ENCODE measurements around the gene CALD1.

DNA sequence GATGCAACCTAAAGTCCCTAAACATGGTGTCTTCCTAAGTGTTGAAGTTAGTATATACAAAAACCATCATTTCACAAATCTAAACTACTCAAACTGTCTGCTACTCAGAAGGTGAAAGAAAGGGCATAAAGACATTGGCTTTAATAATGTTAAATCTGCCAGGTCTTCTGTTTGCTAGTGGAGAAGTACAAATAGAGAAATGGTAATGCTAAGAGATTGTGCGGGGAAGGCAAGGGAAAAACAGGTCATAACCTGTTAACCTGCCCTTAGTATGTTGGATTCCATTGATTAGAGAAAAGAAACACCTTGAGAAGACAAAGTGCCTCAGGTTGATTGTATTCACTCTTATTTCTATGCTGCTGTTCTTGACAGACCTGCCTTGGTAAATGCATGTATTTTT is 80.3 kb downstream of the CALD1 start:
- TF ChIP-seq, protein P1, sequence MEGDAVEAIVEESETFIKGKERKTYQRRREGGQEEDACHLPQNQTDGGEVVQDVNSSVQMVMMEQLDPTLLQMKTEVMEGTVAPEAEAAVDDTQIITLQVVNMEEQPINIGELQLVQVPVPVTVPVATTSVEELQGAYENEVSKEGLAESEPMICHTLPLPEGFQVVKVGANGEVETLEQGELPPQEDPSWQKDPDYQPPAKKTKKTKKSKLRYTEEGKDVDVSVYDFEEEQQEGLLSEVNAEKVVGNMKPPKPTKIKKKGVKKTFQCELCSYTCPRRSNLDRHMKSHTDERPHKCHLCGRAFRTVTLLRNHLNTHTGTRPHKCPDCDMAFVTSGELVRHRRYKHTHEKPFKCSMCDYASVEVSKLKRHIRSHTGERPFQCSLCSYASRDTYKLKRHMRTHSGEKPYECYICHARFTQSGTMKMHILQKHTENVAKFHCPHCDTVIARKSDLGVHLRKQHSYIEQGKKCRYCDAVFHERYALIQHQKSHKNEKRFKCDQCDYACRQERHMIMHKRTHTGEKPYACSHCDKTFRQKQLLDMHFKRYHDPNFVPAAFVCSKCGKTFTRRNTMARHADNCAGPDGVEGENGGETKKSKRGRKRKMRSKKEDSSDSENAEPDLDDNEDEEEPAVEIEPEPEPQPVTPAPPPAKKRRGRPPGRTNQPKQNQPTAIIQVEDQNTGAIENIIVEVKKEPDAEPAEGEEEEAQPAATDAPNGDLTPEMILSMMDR (IDR thresholded peaks at IDR 0.05): no peak
- no peak for TF ChIP-seq POLR2A (IDR thresholded peaks at IDR 0.05)
